Loucy (cell line): ENCODE results near the gene ZNF221.

ENCODE experiments used
- H2AFZ ChIP-seq: fragments of 200-600 bp; sonication (generic); 2 replicates; pipeline ENCODE4 v1.6.0; 2016; ENCODE audit warnings: antibody characterized with exemption, mild to moderate bottlenecking, low read length, moderate library complexity
- H3F3A ChIP-seq: fragments of 200-600 bp; 2 replicates; pipeline ENCODE4 v1.6.0; 2016; ENCODE audit warnings: antibody characterized with exemption, low read depth, mild to moderate bottlenecking
- H3K27me3 ChIP-seq: fragments of 200-600 bp; sonication (generic); 2 replicates; pipeline ENCODE4 v1.6.1; 2014; ENCODE audit warnings: low read length, mild to moderate bottlenecking; ENCODE audit not compliant: insufficient read depth, poor library complexity, severe bottlenecking
- H3K36me3 ChIP-seq: fragments of 200-600 bp; sonication (generic); 2 replicates; pipeline ENCODE4 v1.6.1; 2016; ENCODE audit warnings: low read length; ENCODE audit not compliant: insufficient read depth
- H3K4me1 ChIP-seq: fragments of 200-600 bp; sonication (generic); 2 replicates; pipeline ENCODE4 v1.5.1; 2014; ENCODE audit warnings: low read length, mild to moderate bottlenecking; ENCODE audit not compliant: insufficient read depth, poor library complexity, severe bottlenecking
- H3K4me2 ChIP-seq: fragments of 200-600 bp; sonication (generic); 2 replicates; pipeline ENCODE4 v1.6.0; 2014; ENCODE audit warnings: antibody characterized with exemption, low read length, low read depth, mild to moderate bottlenecking; ENCODE audit not compliant: poor library complexity, severe bottlenecking
- H3K4me3 ChIP-seq: fragments of 200-600 bp; sonication (generic); 2 replicates; pipeline ENCODE4 v1.5.1; 2014; ENCODE audit warnings: low read length, mild to moderate bottlenecking, mixed read lengths; ENCODE audit not compliant: poor library complexity, severe bottlenecking
- H3K79me2 ChIP-seq: fragments of 200-600 bp; sonication (generic); 2 replicates; pipeline ENCODE4 v1.6.1; 2014; ENCODE audit warnings: low read length; ENCODE audit not compliant: insufficient read depth
- H3K9ac ChIP-seq: fragments of 200-600 bp; sonication (generic); 2 replicates; pipeline ENCODE4 v1.6.0; 2014; ENCODE audit warnings: mild to moderate bottlenecking, low read depth, low read length, moderate library complexity; ENCODE audit not compliant: poor library complexity, severe bottlenecking
- H3K9me2 ChIP-seq: fragments of 200-600 bp; sonication (generic); replicated peaks from 2 replicates; pipeline ENCODE4 v1.6.1; 2016; ENCODE audit warnings: low read depth, low read length, mixed read lengths
- H3K9me3 ChIP-seq: fragments of 200-600 bp; sonication (generic); 2 replicates; pipeline ENCODE4 v1.6.1; 2014; ENCODE audit warnings: mild to moderate bottlenecking, antibody characterized with exemption, low read length, low read depth; ENCODE audit not compliant: insufficient read depth
- H4K20me1 ChIP-seq: fragments of 200-600 bp; sonication (generic); 2 replicates; pipeline ENCODE4 v1.6.0; 2014; ENCODE audit warnings: antibody characterized with exemption, low read length, mild to moderate bottlenecking; ENCODE audit not compliant: insufficient read depth, poor library complexity, severe bottlenecking
- EZH2phosphoT487 ChIP-seq: fragments of 200-600 bp; IDR thresholded peaks from 2 replicates; pipeline ENCODE4 v1.6.1; 2018; ENCODE audit warnings: antibody characterized with exemption, mild to moderate bottlenecking, moderate library complexity, borderline replicate concordance
- TF ChIP-seq, protein P1 (sequence below): fragments of 200-600 bp; sonication (generic); conservative IDR thresholded peaks from 2 replicates; pipeline ENCODE4 v1.5.1; 2014; ENCODE audit warnings: mild to moderate bottlenecking, antibody characterized with exemption, low read length

Gene ZNF221

DNA sequence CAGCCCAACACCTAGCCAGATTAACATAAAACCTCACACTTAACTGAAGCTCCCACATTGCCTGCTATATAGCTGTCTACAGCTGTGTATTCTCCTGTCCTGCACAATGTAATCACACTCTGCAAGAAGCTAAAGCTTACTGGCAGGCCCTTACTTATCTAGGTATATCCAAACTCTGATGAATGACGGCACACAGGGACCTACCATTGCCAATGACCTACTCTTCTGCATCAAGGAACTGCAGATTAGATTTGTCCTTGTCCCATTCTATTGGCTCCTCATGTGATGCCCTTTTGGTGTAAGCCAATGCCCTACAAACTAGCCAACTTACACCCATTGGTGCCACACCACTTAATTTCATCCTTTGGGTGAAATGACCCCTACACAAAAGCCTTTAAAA is 42.4 kb upstream of the ZNF221 start:
- Histone ChIP-seq H2AFZ (no peak overlapping the region), H3K4me1 (no peaks in the 10 kb centered on the region), H3K9ac (no peak overlapping the region), H3F3A (no peaks in the 10 kb centered on the region), H3K36me3 (peaks cover 5% of the 10 kb centered on the region; the same call in 1 of the 2 replicates), H3K4me3 (no peak overlapping the region), H3K79me2 (no peaks in the 10 kb centered on the region), H3K9me3 (peaks cover 7% of the 10 kb centered on the region; the same call in 1 of the 2 replicates), H3K27me3 (no peaks in the 10 kb centered on the region), H3K9me2 (no peaks in the 10 kb centered on the region), H4K20me1 (no peaks in the 10 kb centered on the region), H3K4me2 (no peak overlapping the region)
- TF ChIP-seq, protein P1, sequence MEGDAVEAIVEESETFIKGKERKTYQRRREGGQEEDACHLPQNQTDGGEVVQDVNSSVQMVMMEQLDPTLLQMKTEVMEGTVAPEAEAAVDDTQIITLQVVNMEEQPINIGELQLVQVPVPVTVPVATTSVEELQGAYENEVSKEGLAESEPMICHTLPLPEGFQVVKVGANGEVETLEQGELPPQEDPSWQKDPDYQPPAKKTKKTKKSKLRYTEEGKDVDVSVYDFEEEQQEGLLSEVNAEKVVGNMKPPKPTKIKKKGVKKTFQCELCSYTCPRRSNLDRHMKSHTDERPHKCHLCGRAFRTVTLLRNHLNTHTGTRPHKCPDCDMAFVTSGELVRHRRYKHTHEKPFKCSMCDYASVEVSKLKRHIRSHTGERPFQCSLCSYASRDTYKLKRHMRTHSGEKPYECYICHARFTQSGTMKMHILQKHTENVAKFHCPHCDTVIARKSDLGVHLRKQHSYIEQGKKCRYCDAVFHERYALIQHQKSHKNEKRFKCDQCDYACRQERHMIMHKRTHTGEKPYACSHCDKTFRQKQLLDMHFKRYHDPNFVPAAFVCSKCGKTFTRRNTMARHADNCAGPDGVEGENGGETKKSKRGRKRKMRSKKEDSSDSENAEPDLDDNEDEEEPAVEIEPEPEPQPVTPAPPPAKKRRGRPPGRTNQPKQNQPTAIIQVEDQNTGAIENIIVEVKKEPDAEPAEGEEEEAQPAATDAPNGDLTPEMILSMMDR: no peak
- no peak for TF ChIP-seq EZH2phosphoT487

DNA sequence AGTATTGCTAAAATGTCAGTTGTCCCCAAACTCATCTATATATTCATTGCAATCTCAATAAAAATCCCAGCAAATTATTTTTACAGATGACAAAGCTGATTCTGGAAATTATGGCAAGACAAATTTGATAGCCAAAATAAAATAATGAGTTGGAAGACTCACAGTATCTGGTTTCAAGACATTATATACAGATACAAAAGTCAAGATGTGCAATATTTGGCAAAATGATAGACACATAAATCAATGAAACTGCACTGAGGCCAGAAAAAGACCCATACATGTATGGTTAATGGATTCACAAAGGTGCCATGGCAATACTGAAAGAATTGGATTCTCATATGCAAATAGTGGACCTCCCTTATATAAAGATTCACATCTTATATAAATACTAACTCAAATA is 40.1 kb upstream of the ZNF221 start:
- peaks cover 28% of the 10 kb centered on the region for H3K36me3 ChIP-seq
- no peaks in the 10 kb centered on the region for H3K27me3 ChIP-seq
- TF ChIP-seq, protein P1: no peak
- TF ChIP-seq EZH2phosphoT487: no peak
- no peak overlapping the region for H3K4me3 ChIP-seq
- H4K20me1 ChIP-seq: no peaks in the 10 kb centered on the region
- H3K4me2 ChIP-seq: no peak overlapping the region
- H2AFZ ChIP-seq: no peak overlapping the region
- H3K79me2 ChIP-seq: no peaks in the 10 kb centered on the region
- H3K4me1 ChIP-seq: no peaks in the 10 kb centered on the region
- no peak overlapping the region for H3K9ac ChIP-seq
- no peaks in the 10 kb centered on the region for H3K9me2 ChIP-seq
- peaks cover 23% of the 10 kb centered on the region; the same call in 1 of the 2 replicates for H3K9me3 ChIP-seq
- no peaks in the 10 kb centered on the region for H3F3A ChIP-seq

- Histone ChIP-seq H3K4me3 (no peak overlapping the region), H3K9me2 (no peaks in the 10 kb centered on the region), H3K36me3 (peaks cover 51% of the 10 kb centered on the region), H3K79me2 (no peaks in the 10 kb centered on the region), H3F3A (no peaks in the 10 kb centered on the region), H3K9ac (no peak overlapping the region), H2AFZ (no peak overlapping the region), H3K27me3 (no peaks in the 10 kb centered on the region), H3K4me1 (no peaks in the 10 kb centered on the region), H3K4me2 (no peak overlapping the region), H3K9me3 (peaks cover 23% of the 10 kb centered on the region; the same call in 1 of the 2 replicates), H4K20me1 (no peaks in the 10 kb centered on the region)
- TF ChIP-seq EZH2phosphoT487: no peak
- TF ChIP-seq, protein P1: no peak
Measured at GRCh38 chr19:43913383-43913782, 37.6 kb upstream of the ZNF221 start.
